ENCODE measurements around the gene USP50. TPM values are rescaled to one million over a fixed set of nuclear protein-coding genes. Genes with fewer than 3 reads are reported as not detected.

The USP50 gene
- total and polyA plus RNA-seq, 2 of the 13 experiments (the other 11 are each of a cell fraction or from before 2014, with no cell fraction given), result 0.86 TPM; not detected in 1

DNA sequence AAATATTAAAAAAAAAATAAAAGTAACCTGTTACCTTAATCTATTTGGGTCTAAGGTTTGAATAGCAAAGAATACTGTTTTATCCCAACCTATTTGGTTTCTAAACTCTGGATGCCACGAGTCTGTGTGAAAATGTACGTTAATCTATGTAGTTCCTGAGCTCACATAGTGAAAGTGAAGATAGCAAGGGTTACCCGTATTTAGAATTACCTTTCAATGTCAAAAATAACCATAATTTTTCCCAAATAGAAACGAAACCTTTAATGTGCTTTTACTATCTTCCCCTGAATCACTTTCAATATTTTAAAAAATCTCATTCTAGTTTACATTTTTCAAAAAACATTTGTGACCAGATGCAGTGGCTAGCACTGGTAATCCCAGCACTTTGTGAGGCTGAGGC lies 5.8 kb upstream of the USP50 start:
- ATAC-seq, result no peak
- in situ Hi-C loops (cut with HindIII; ENCODE audit: extremely low pct_ligation_motif_present, low pct_unique_long_range_greater_than_20kb), result no loop called here
- no peak for FAIRE-seq
- TF ChIP-seq ZKSCAN5 (CRISPR knock-in tag; IDR thresholded peaks at IDR 0.05), result no peak
- TF ChIP-seq ETV5 (CRISPR knock-in tag; IDR thresholded peaks at IDR 0.05; ENCODE audit: borderline replicate concordance), result no peak
- TF ChIP-seq ZNF292 (CRISPR knock-in tag; IDR thresholded peaks at IDR 0.05; ENCODE audit: borderline replicate concordance, low read depth), result no peak
- no peak for TF ChIP-seq NFRKB (IDR thresholded peaks at IDR 0.05)
- TF ChIP-seq, protein P1, sequence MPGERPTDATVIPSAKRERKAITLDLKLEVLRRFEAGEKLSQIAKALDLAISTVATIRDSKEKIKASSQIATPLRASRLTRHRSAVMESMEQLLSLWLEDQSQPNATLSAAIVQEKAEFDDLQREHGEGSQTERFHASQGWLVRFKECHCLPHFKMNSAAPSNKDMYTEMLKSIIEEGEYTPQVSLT (CRISPR knock-in tag; IDR thresholded peaks at IDR 0.05; ENCODE audit: borderline replicate concordance, low read depth), result no peak
- TF ChIP-seq ZNF577 (CRISPR knock-in tag; IDR thresholded peaks at IDR 0.05; ENCODE audit: borderline replicate concordance, low read depth), result no peak
- no peak for TF ChIP-seq KLF13 (CRISPR knock-in tag; IDR thresholded peaks at IDR 0.05)
- TF ChIP-seq, protein P2, sequence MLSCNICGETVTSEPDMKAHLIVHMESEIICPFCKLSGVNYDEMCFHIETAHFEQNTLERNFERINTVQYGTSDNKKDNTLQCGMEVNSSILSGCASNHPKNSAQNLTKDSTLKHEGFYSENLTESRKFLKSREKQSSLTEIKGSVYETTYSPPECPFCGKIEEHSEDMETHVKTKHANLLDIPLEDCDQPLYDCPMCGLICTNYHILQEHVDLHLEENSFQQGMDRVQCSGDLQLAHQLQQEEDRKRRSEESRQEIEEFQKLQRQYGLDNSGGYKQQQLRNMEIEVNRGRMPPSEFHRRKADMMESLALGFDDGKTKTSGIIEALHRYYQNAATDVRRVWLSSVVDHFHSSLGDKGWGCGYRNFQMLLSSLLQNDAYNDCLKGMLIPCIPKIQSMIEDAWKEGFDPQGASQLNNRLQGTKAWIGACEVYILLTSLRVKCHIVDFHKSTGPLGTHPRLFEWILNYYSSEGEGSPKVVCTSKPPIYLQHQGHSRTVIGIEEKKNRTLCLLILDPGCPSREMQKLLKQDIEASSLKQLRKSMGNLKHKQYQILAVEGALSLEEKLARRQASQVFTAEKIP (CRISPR knock-in tag; IDR thresholded peaks at IDR 0.05; ENCODE audit: borderline replicate concordance), result no peak
- no peak for TF ChIP-seq TAF15 (IDR thresholded peaks at IDR 0.05; ENCODE audit: low read depth, low read length, poor library complexity, severe bottlenecking)
- TF ChIP-seq IKZF4 (CRISPR knock-in tag; IDR thresholded peaks at IDR 0.05; ENCODE audit: borderline replicate concordance, low read depth, not compliant biosample characterization), result no peak
- TF ChIP-seq, protein P3, sequence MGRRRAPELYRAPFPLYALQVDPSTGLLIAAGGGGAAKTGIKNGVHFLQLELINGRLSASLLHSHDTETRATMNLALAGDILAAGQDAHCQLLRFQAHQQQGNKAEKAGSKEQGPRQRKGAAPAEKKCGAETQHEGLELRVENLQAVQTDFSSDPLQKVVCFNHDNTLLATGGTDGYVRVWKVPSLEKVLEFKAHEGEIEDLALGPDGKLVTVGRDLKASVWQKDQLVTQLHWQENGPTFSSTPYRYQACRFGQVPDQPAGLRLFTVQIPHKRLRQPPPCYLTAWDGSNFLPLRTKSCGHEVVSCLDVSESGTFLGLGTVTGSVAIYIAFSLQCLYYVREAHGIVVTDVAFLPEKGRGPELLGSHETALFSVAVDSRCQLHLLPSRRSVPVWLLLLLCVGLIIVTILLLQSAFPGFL (CRISPR knock-in tag; IDR thresholded peaks at IDR 0.05), result no peak
- TF ChIP-seq, protein P4, sequence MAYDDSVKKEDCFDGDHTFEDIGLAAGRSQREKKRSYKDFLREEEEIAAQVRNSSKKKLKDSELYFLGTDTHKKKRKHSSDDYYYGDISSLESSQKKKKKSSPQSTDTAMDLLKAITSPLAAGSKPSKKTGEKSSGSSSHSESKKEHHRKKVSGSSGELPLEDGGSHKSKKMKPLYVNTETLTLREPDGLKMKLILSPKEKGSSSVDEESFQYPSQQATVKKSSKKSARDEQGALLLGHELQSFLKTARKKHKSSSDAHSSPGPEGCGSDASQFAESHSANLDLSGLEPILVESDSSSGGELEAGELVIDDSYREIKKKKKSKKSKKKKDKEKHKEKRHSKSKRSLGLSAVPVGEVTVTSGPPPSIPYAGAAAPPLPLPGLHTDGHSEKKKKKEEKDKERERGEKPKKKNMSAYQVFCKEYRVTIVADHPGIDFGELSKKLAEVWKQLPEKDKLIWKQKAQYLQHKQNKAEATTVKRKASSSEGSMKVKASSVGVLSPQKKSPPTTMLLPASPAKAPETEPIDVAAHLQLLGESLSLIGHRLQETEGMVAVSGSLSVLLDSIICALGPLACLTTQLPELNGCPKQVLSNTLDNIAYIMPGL (CRISPR knock-in tag; IDR thresholded peaks at IDR 0.05; ENCODE audit: borderline replicate concordance in 1 of 2, low read depth in 1 of 2), result no peak
- WGBS (ENCODE audit: low lambda C conversion rate), result 86% methylated on average over 4 of the region's 4 CpGs
- Histone ChIP-seq H4K20me1 (ENCODE audit: insufficient read depth, low read length) (no peaks in the 10 kb centered on the region), H3K27ac (ENCODE audit: extremely low read length, insufficient read depth, low read length) (no peak overlapping the region), H3K79me2 (ENCODE audit: insufficient read depth, low read length) (no peaks in the 10 kb centered on the region), H3K4me1 (ENCODE audit: insufficient read depth, low read length) (no peaks in the 10 kb centered on the region), H3K27me3 (ENCODE audit: control insufficient read depth in 1 of 2, insufficient read depth in 2 of 2, low read length in 2 of 2) (no peaks in the 10 kb centered on the region; a peak in 1 of 5 replicates), H3K36me3 (replicated peaks in 1 of 2; ENCODE audit: control insufficient read depth in 1 of 2, insufficient read depth in 2 of 2, low read length in 2 of 2) (no peaks in the 10 kb centered on the region), H3K4me2 (ENCODE audit: low read depth, low read length) (no peak overlapping the region), H3K9ac (ENCODE audit: insufficient read depth, low read depth, low read length) (no peak overlapping the region), H3K4me3 (replicated peaks in 1 of 3; ENCODE audit: insufficient read depth in 1 of 3, low read depth in 2 of 3, low read length in 3 of 3) (no peak overlapping the region), H3K9me3 (ENCODE audit: low read length) (no peaks in the 10 kb centered on the region), H2AFZ (ENCODE audit: low read length) (no peak overlapping the region)
- POLR2A ChIA-PET, result no interaction called here
- intact Hi-C loops (cut with micrococcal nuclease; ENCODE audit: unreplicated experiment), result no loop called here
- BruUV-seq (replicated peaks), result no TSS peak
- DNase-seq (ENCODE audit: low spot score), result no peak
- CTCF ChIA-PET (ENCODE audit: low intra/inter-chr PET ratio, low total read pairs), result no interaction called here
